Fibroblast of lung (primary cell): Measurements from ENCODE around the gene APRT. TPM values are rescaled to one million over a fixed set of nuclear protein-coding genes. Genes with fewer than 3 reads are reported as not detected.
A peak's percentile ranks its signal among the peaks of the same experiment; 100 is the strongest.

ENCODE experiments used
- DNase-seq, 2 donors: peaks; one replicate each; pipeline versions ENCODE4 v3.0.0 to v3.0.0-alpha.2; 2010; ENCODE audit warnings: low read depth in 2 of 2
- H2AFZ ChIP-seq: 2 replicates; pipeline ENCODE4 v1.5.1; 2012; ENCODE audit warnings: low read length, control low read depth, inconsistent platforms
- H3K27ac ChIP-seq: 2 replicates; pipeline ENCODE4 v1.5.1; 2011; ENCODE audit warnings: low read length, control low read depth; ENCODE audit not compliant: insufficient read depth
- H3K27me3 ChIP-seq: 2 replicates; pipeline ENCODE4 v1.5.1; 2011; ENCODE audit warnings: mild to moderate bottlenecking, low read length; ENCODE audit not compliant: control insufficient read depth, insufficient read depth
- H3K36me3 ChIP-seq: 2 replicates; pipeline ENCODE4 v1.5.1; 2011; ENCODE audit warnings: low read length; ENCODE audit not compliant: control insufficient read depth, insufficient read depth
- H3K4me1 ChIP-seq: 2 replicates; pipeline ENCODE4 v1.5.1; 2011; ENCODE audit warnings: low read length; ENCODE audit not compliant: control insufficient read depth, insufficient read depth; ENCODE audit errors: extremely low read depth
- H3K4me2 ChIP-seq: 2 replicates; pipeline ENCODE4 v1.5.1; 2011; ENCODE audit warnings: low read length, control low read depth; ENCODE audit not compliant: insufficient read depth; ENCODE audit errors: extremely low read depth
- H3K4me3 ChIP-seq, 4 experiments: fragments of 200-600 bp in 1 of 4; sonication (generic) in 1 of 4; replicated peaks in 1 of 4; 2 replicates each; pipeline ENCODE4 v1.5.1; 2011 to 2016; ENCODE audit warnings: low read length in 4 of 4, low read depth in 3 of 4, mild to moderate bottlenecking in 3 of 4, control low read depth in 2 of 4, inconsistent platforms in 1 of 4, mixed read lengths in 1 of 4; ENCODE audit not compliant: insufficient read depth in 1 of 4; ENCODE audit errors: control extremely low read depth in 1 of 4
- H3K79me2 ChIP-seq: 2 replicates; pipeline ENCODE4 v1.5.1; 2012; ENCODE audit warnings: mild to moderate bottlenecking, low read length, inconsistent platforms; ENCODE audit not compliant: control insufficient read depth, insufficient read depth
- H3K9ac ChIP-seq: 2 replicates; pipeline ENCODE4 v1.5.1; 2011; ENCODE audit warnings: mild to moderate bottlenecking, low read length, control low read depth; ENCODE audit not compliant: insufficient read depth
- H3K9me3 ChIP-seq: 2 replicates; pipeline ENCODE4 v1.5.1; 2012; ENCODE audit warnings: low read depth, low read length; ENCODE audit not compliant: control insufficient read depth, insufficient read depth
- H4K20me1 ChIP-seq: 2 replicates; pipeline ENCODE4 v1.5.1; 2011; ENCODE audit warnings: low read length; ENCODE audit not compliant: control insufficient read depth, insufficient read depth; ENCODE audit errors: extremely low read depth
- CTCF ChIP-seq, 2 donors: IDR thresholded peaks in 1 of 2; conservative IDR thresholded peaks in 1 of 2; 1 replicate in 1 of 2; 2 replicates in 1 of 2; pipeline ENCODE4 v1.5.1; 2011 to 2012; ENCODE audit warnings: low read length in 2 of 2, control low read depth in 1 of 2, inconsistent platforms in 1 of 2, low read depth in 1 of 2, mild to moderate bottlenecking in 1 of 2
- EZH2 ChIP-seq: IDR thresholded peaks from 2 replicates; pipeline ENCODE4 v1.5.1; 2012; ENCODE audit warnings: low read length, control low read depth, mild to moderate bottlenecking; ENCODE audit errors: missing control alignments
- polyA plus RNA-seq, 2 donors: library from polyadenylated mRNA; depleted of rRNA in 1 of 2; stranded (reverse) in 1 of 2; unstranded in 1 of 2; fragments of >200 nt; gene quantifications; 2 replicates each; pipeline ENCODE4 v1.2.1, GENCODE V29; 2011 to 2012; ENCODE audit warnings: missing spikeins in 1 of 2
- total RNA-seq: library from RNA; depleted of rRNA; stranded (reverse); fragments of >200 nt; gene quantifications from 2 replicates; pipeline ENCODE4 v1.2.1, GENCODE V29; 2014

APRT gene
- total and polyA plus RNA-seq, 2 donors (not counting 1 experiment from before 2014, with no cell fraction given): 39.2 to 95.6 TPM

- no peak overlapping the region for H3K4me3 ChIP-seq
- no peak overlapping the region for H3K9ac ChIP-seq
- no peak overlapping the region for H3K4me2 ChIP-seq
- no peaks in the 10 kb centered on the region for H4K20me1 ChIP-seq
- H3K27me3 ChIP-seq: no peaks in the 10 kb centered on the region
- H3K79me2 ChIP-seq: peaks cover 16% of the 10 kb centered on the region
- TF ChIP-seq EZH2: no peak
- TF ChIP-seq CTCF (conservative IDR thresholded peaks at IDR 0.05 in 1 of 2, IDR thresholded peaks at IDR 0.05 in 1 of 2; ENCODE audit: low read depth in 1 of 2, low read length in 2 of 2): no peak
- DNase-seq: no peak
- no peaks in the 10 kb centered on the region for H3K9me3 ChIP-seq
- H3K27ac ChIP-seq: peak overlapping the region; percentile 88
- peaks cover 9% of the 10 kb centered on the region for H3K36me3 ChIP-seq
- H3K4me1 ChIP-seq: peaks cover 21% of the 10 kb centered on the region
- no peak overlapping the region for H2AFZ ChIP-seq
Measured at GRCh38 chr16:88813269-88814143, 1.8 kb upstream of the APRT start.

- peak overlapping the region; percentile 88 for H3K27ac ChIP-seq
- DNase-seq: peak; percentile 27 to 65
- H3K4me3 ChIP-seq: peak overlapping the region; percentile 65 to 75 (median 72)
- no peak overlapping the region for H2AFZ ChIP-seq
- no peaks in the 10 kb centered on the region for H3K27me3 ChIP-seq
- H3K36me3 ChIP-seq: peaks cover 16% of the 10 kb centered on the region
- peak overlapping the region; percentile 81 for H3K4me2 ChIP-seq
- TF ChIP-seq EZH2 (no peak), CTCF (conservative IDR thresholded peaks at IDR 0.05 in 1 of 2, IDR thresholded peaks at IDR 0.05 in 1 of 2; ENCODE audit: low read depth in 1 of 2, low read length in 2 of 2) (no peak)
- H3K9me3 ChIP-seq: no peaks in the 10 kb centered on the region
- peak overlapping the region; percentile 48 for H3K9ac ChIP-seq
- peaks cover 15% of the 10 kb centered on the region for H3K4me1 ChIP-seq
- no peaks in the 10 kb centered on the region for H4K20me1 ChIP-seq
- H3K79me2 ChIP-seq: peaks cover 16% of the 10 kb centered on the region
Measured at GRCh38 chr16:88812513-88813268, 963 bp upstream of the APRT start.
